GM12874 (cell line): ENCODE results near the gene CDC42EP2.

Experiments used
- CTCF ChIP-seq: IDR thresholded peaks from 2 replicates; pipeline ENCODE4 v1.5.1; 2011; ENCODE audit warnings: low read depth, mild to moderate bottlenecking, control low read depth, low read length, moderate library complexity; ENCODE audit not compliant: insufficient read depth

CDC42EP2 gene

DNA sequence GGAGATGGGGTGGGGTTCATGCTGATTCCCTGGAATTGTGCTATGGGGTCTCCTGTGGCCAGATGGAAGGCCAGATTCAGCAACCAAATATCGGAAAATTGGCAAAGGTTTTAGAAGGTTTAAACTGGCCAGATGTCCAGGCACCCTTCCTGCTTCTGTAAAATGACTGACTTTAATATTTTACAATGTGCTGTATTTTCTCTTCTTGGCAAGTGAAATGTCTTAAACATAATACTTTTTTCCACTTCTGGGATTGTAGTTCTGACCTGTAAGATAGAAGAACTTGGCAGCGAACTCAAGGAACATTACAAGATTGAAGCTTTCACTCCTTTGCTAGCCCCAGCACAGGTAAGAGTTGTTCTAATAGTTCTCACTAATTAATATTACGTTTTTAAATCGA is 35.4 kb upstream of the CDC42EP2 start:
- TF ChIP-seq CTCF, result no peak

DNA sequence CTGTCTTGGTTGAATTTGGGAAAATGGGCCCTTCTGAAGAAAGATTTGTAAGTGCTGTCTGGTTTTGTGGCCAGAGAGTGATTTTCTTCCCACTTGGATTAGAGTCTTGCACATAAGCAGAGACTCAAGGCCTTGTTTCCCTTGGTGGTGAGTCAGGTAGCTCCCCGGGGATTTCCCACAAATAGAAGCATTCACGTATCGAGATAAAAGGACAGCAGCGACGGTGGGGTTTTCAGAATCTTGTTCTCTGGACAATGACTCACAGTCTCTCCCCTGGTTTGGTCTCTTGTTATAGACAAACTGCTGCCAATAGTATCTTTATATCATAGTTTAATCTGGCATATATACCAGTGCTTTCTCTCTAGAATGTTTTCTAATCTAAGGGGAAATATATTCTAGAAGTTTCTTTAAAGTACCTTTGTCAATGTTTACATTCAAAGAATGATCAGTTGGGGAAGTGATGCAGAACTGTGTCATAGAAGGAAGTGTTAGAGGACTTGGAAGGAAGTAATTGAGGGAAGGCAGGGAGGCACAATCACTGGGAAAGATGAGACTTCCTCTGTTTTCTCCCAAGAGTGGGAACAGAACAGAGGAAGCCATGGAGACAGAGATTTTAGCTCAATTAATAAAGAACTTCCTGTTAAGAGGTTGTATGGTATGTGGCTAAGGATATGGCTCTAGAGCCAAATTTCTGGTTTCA is 34.8 kb upstream of the CDC42EP2 start:
- no peak for TF ChIP-seq CTCF

DNA sequence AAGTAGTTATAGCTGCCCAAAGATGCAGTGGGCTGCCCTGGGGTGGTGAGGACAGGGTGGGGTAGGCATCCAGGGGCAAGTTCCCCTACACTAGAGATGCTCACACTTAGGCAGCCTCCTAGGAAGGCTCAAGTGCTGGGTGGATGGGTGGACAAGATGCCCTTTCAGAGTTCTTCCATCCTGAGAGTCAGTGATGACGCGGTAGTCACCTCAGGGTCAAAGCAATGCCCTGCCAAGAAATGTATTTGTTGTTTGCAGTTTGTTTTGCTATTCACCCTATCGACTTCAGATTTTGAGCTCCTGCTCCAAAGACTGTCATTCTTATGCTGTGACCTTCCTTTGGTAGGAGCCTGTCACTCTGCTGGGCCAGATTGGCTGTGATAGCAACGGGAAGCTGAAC is 34.0 kb upstream of the CDC42EP2 start:
- TF ChIP-seq CTCF, result no peak

GRCh38 chr11:65286686-65287085 is 28.0 kb upstream of the CDC42EP2 start:
- no peak for TF ChIP-seq CTCF

GRCh38 chr11:65287601-65288000 is 27.1 kb upstream of the CDC42EP2 start:
- no peak for TF ChIP-seq CTCF

GRCh38 chr11:65288706-65289536 is 25.7 kb upstream of the CDC42EP2 start:
- no peak for TF ChIP-seq CTCF

GRCh38 chr11:65290448-65291165 is 24.1 kb upstream of the CDC42EP2 start:
- no peak for TF ChIP-seq CTCF
